WTC11 (cell line): ENCODE data around the gene BRME1. TPM values are rescaled to one million over a fixed set of nuclear protein-coding genes. Genes with fewer than 3 reads are reported as not detected.

Experiments
- ATAC-seq: fragments of 200-7000 bp; cut with Tn5 transposase; 2 replicates; pipeline ENCODE4 v1.10.0; 2021; ENCODE audit warnings: mild to moderate bottlenecking, moderate library complexity
- CTCF ChIA-PET: fragments of 300-600 bp; sonication (Branson Sonifier 250); formaldehyde crosslinking; loops from one replicate; lab custom pipeline; 2021; ENCODE audit warnings: antibody characterized with exemption; lab: Charles Lee
- POLR2A ChIA-PET: fragments of 350-600 bp; sonication (Branson Sonifier 250); formaldehyde crosslinking; loops from one replicate; lab custom pipeline; 2021; ENCODE audit warnings: antibody characterized with exemption; lab: Charles Lee
- DNase-seq: peaks from one replicate; pipeline ENCODE4 v3.0.0; 2021; ENCODE audit warnings: low spot score
- H3K27ac Mint-ChIP-seq: 2 replicates; pipeline ENCODE4 v1.8.0; 2021; ENCODE audit warnings: mixed read lengths
- H3K27me3 Mint-ChIP-seq: 2 replicates; pipeline ENCODE4 v1.8.0; 2021; ENCODE audit warnings: low read depth, mild to moderate bottlenecking, moderate library complexity, mixed read lengths
- H3K36me3 Mint-ChIP-seq: 2 replicates; pipeline ENCODE4 v1.8.0; 2021; ENCODE audit warnings: mixed read lengths
- H3K4me1 Mint-ChIP-seq: 2 replicates; pipeline ENCODE4 v1.8.0; 2022; ENCODE audit warnings: mixed read lengths
- H3K4me3 Mint-ChIP-seq: 2 replicates; pipeline ENCODE4 v1.8.0; 2021; ENCODE audit warnings: mild to moderate bottlenecking, moderate library complexity, mixed read lengths
- H3K9me3 Mint-ChIP-seq: 2 replicates; pipeline ENCODE4 v1.8.0; 2021; ENCODE audit warnings: mixed read lengths
- CREM ChIP-seq: sonication (generic); formaldehyde crosslinking; IDR thresholded peaks from 2 replicates; pipeline ENCODE4 v1.8.1; 2022; ENCODE audit warnings: mild to moderate bottlenecking, missing genetic modification reagents, moderate library complexity
- ESRRA ChIP-seq: sonication (generic); formaldehyde crosslinking; IDR thresholded peaks from 2 replicates; pipeline ENCODE4 v1.8.1; 2022; ENCODE audit warnings: mild to moderate bottlenecking, missing genetic modification reagents, borderline replicate concordance
- MXD4 ChIP-seq: fragments of 250-450 bp; sonication (Bioruptor Pico); IDR thresholded peaks from 2 replicates; pipeline ENCODE4 v1.8.0; 2021; ENCODE audit warnings: mild to moderate bottlenecking, moderate library complexity, borderline replicate concordance
- NR1H2 ChIP-seq: sonication (generic); formaldehyde crosslinking; IDR thresholded peaks from 2 replicates; pipeline ENCODE4 v1.9.0; 2021; ENCODE audit warnings: mild to moderate bottlenecking, moderate library complexity, missing genetic modification reagents
- RORB ChIP-seq: fragments of 250-450 bp; sonication (Bioruptor Pico); IDR thresholded peaks from 2 replicates; pipeline ENCODE4 v1.9.0; 2021; ENCODE audit warnings: mild to moderate bottlenecking
- TCF7 ChIP-seq: sonication (generic); formaldehyde crosslinking; IDR thresholded peaks from 2 replicates; pipeline ENCODE4 v1.8.0; 2022; ENCODE audit warnings: mild to moderate bottlenecking, low read depth, missing genetic modification reagents, moderate library complexity
- TEAD4 ChIP-seq: sonication (generic); formaldehyde crosslinking; IDR thresholded peaks from 2 replicates; pipeline ENCODE4 v1.8.0; 2022; ENCODE audit warnings: mild to moderate bottlenecking, missing genetic modification reagents
- ZNF671 ChIP-seq: fragments of 250-450 bp; sonication (Bioruptor Pico); IDR thresholded peaks from 2 replicates; pipeline ENCODE4 v1.8.0; 2021; ENCODE audit warnings: mild to moderate bottlenecking
- total RNA-seq: library from RNA; stranded (reverse); gene quantifications from 3 replicates; pipeline ENCODE4 v1.2.3, GENCODE V29; 2021
- TF ChIP-seq, protein P1 (sequence below): sonication (generic); formaldehyde crosslinking; IDR thresholded peaks from 2 replicates; pipeline ENCODE4 v1.8.0; 2023; ENCODE audit warnings: missing genetic modification reagents, mild to moderate bottlenecking, borderline replicate concordance
- TF ChIP-seq, protein P2 (sequence below): sonication (generic); formaldehyde crosslinking; IDR thresholded peaks from 2 replicates; pipeline ENCODE4 v1.8.1; 2023; ENCODE audit warnings: mild to moderate bottlenecking, missing genetic modification reagents
- TF ChIP-seq, protein P3 (sequence below): sonication (generic); formaldehyde crosslinking; IDR thresholded peaks from 2 replicates; pipeline ENCODE4 v1.8.1; 2022; ENCODE audit warnings: mild to moderate bottlenecking, missing genetic modification reagents, moderate library complexity, borderline replicate concordance
- TF ChIP-seq, protein P4 (sequence below): sonication (generic); formaldehyde crosslinking; conservative IDR thresholded peaks from 2 replicates; pipeline ENCODE4 v1.8.1; 2023; ENCODE audit warnings: mild to moderate bottlenecking, low read depth, missing genetic modification reagents, moderate library complexity
- TF ChIP-seq, protein P5 (sequence below): sonication (generic); formaldehyde crosslinking; IDR thresholded peaks from 2 replicates; pipeline ENCODE4 v1.8.0; 2022; ENCODE audit warnings: mild to moderate bottlenecking, missing genetic modification reagents
- TF ChIP-seq, protein P6 (sequence below): fragments of 200-600 bp; IDR thresholded peaks from 2 replicates; pipeline ENCODE4 v1.8.0; 2022; ENCODE audit warnings: antibody characterized with exemption
- TF ChIP-seq, protein P7 (sequence below): sonication (generic); formaldehyde crosslinking; IDR thresholded peaks from 2 replicates; pipeline ENCODE4 v1.8.1; 2022; ENCODE audit warnings: missing genetic modification reagents, borderline replicate concordance
- TF ChIP-seq, protein P8 (sequence below): sonication (generic); formaldehyde crosslinking; IDR thresholded peaks from 2 replicates; pipeline ENCODE4 v1.8.0; 2022; ENCODE audit warnings: mild to moderate bottlenecking, missing genetic modification reagents

BRME1 gene
- total RNA-seq, 1 experiment from 2014 or later, result 5.0 TPM

DNA sequence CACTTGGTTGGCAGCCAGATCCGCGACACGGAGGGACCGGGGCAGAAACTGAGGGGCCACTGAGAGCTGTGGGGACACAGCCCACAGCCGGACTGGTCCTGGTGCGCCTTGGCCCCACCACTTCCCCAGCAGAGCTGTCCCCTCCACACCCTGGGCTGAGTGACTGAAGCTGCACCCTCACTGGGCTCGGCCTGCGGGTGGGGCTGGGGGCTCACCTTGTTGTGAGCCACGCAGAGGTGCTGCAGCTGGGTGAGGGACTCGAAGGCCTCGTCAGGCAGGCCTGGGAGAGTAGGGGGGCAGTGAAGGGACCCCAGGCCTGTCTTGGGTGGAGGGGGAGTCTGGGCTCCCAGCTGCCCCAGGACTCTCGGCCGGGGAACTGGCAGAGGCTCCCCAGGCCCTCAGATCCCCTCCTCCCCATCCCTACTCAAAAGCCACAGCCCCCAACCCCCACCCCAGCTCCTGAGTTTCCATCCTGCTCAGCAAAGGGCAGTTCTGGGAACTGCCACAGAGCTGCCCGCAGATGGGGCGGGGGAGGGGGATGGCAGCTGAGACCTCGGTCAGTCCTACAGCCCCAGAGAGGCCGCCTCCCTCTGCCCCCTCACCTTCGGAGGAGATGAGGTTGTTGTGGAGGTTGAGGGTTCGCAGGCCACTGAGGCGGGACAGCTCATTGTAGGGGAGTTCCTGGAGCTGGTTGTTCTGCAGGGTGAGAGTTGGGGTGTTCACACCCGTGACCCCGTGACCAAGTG lies 30.0 kb upstream of the BRME1 start (continued):
- TF ChIP-seq, protein P1, sequence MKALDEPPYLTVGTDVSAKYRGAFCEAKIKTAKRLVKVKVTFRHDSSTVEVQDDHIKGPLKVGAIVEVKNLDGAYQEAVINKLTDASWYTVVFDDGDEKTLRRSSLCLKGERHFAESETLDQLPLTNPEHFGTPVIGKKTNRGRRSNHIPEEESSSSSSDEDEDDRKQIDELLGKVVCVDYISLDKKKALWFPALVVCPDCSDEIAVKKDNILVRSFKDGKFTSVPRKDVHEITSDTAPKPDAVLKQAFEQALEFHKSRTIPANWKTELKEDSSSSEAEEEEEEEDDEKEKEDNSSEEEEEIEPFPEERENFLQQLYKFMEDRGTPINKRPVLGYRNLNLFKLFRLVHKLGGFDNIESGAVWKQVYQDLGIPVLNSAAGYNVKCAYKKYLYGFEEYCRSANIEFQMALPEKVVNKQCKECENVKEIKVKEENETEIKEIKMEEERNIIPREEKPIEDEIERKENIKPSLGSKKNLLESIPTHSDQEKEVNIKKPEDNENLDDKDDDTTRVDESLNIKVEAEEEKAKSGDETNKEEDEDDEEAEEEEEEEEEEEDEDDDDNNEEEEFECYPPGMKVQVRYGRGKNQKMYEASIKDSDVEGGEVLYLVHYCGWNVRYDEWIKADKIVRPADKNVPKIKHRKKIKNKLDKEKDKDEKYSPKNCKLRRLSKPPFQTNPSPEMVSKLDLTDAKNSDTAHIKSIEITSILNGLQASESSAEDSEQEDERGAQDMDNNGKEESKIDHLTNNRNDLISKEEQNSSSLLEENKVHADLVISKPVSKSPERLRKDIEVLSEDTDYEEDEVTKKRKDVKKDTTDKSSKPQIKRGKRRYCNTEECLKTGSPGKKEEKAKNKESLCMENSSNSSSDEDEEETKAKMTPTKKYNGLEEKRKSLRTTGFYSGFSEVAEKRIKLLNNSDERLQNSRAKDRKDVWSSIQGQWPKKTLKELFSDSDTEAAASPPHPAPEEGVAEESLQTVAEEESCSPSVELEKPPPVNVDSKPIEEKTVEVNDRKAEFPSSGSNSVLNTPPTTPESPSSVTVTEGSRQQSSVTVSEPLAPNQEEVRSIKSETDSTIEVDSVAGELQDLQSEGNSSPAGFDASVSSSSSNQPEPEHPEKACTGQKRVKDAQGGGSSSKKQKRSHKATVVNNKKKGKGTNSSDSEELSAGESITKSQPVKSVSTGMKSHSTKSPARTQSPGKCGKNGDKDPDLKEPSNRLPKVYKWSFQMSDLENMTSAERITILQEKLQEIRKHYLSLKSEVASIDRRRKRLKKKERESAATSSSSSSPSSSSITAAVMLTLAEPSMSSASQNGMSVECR, result no peak
- no peak for TF ChIP-seq TEAD4 (CRISPR knock-in tag)
- no peak for TF ChIP-seq RORB (CRISPR knock-in tag)
- TF ChIP-seq, all 79 proteins: peak for 0

DNA sequence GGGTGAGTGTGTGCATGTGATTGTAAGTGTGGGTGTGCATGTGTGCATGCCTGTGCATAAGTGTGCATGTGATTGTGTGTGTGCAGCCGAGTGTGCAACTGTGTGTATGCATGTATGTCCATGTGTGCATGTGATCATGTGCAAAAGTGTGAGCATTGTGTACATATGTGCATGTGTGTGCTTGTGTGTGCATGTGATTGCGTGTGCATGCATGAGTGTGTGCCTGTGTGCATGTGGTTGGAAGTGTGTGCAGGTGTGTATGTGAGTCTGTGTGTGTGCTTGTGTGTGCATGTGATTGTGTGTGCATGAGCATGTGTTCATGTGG lies 28.8 kb upstream of the BRME1 start:
- H3K4me3 Mint-ChIP-seq, result no peak overlapping the region
- POLR2A ChIA-PET, result interaction anchor here (0.7 to 1.2 kb wide), 2 partner anchors 27 to 90 kb away, joined by 3 to 4 read pairs; no protein-coding TSS in a partner anchor
- DNase-seq, result no peak
- peaks cover 29% of the 10 kb centered on the region for H3K4me1 Mint-ChIP-seq
- H3K27ac Mint-ChIP-seq, result peak overlapping the region; percentile 68; the same call in 1 of the 2 replicates
- no peaks in the 10 kb centered on the region for H3K27me3 Mint-ChIP-seq
- CTCF ChIA-PET, result interaction anchor here (0.6 to 3.8 kb wide), 17 partner anchors 14 to 471 kb away, joined by 3 to 39 read pairs (median 6); partner anchors contain the start of genes DCAF15, IL27RA and MISP3
- ATAC-seq, result no peak
- H3K9me3 Mint-ChIP-seq, result no peaks in the 10 kb centered on the region
- H3K36me3 Mint-ChIP-seq, result no peaks in the 10 kb centered on the region
- TF ChIP-seq CREM (CRISPR knock-in tag), result no peak
- TF ChIP-seq, protein P2, sequence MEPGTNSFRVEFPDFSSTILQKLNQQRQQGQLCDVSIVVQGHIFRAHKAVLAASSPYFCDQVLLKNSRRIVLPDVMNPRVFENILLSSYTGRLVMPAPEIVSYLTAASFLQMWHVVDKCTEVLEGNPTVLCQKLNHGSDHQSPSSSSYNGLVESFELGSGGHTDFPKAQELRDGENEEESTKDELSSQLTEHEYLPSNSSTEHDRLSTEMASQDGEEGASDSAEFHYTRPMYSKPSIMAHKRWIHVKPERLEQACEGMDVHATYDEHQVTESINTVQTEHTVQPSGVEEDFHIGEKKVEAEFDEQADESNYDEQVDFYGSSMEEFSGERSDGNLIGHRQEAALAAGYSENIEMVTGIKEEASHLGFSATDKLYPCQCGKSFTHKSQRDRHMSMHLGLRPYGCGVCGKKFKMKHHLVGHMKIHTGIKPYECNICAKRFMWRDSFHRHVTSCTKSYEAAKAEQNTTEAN, result peak; percentile 95; the same call in 1 of the 2 replicates
- TF ChIP-seq MXD4, result no peak
- TF ChIP-seq, protein P3, sequence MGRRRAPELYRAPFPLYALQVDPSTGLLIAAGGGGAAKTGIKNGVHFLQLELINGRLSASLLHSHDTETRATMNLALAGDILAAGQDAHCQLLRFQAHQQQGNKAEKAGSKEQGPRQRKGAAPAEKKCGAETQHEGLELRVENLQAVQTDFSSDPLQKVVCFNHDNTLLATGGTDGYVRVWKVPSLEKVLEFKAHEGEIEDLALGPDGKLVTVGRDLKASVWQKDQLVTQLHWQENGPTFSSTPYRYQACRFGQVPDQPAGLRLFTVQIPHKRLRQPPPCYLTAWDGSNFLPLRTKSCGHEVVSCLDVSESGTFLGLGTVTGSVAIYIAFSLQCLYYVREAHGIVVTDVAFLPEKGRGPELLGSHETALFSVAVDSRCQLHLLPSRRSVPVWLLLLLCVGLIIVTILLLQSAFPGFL (CRISPR knock-in tag), result no peak

DNA sequence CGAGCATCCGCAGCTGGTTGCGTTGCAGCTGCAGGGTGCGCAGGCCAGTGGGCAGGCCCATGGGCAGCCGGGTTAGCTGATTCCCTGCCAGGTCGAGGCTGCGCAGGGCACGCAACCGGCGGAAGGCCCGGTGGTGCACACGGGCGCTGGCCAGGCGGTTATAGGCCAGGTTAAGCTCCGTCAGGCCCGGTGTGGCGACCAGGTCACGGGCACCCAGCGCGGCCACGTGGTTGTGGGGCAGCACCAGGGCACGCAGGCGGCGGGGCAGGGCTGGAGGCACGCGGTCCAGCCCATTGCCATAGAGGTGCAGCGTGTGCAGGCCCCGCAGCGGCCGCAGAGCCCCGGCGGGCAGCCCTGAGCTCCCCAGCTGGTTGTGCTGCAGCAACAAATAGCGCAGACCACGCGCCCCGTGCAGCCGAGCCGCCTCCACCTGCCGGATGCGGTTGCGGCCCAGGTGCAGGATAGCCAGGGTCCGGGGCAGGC lies 27.0 kb upstream of the BRME1 start:
- ChIA-PET CTCF (interaction anchor here (0.6 to 3.8 kb wide), 10 partner anchors 14 to 126 kb away, joined by 3 to 39 read pairs (median 9); partner anchors contain the start of genes DCAF15 and IL27RA), POLR2A (interaction anchor here (0.9 to 1.3 kb wide), 2 partner anchors 46 to 51 kb away, joined by 3 read pairs; no protein-coding TSS in a partner anchor)
- Mint-ChIP-seq H3K36me3 (peaks cover 8% of the 10 kb centered on the region; the same call in 1 of the 2 replicates), H3K9me3 (no peaks in the 10 kb centered on the region), H3K4me1 (peaks cover 29% of the 10 kb centered on the region), H3K27ac (peak overlapping the region; percentile 59; the same call in 1 of the 2 replicates), H3K27me3 (no peaks in the 10 kb centered on the region), H3K4me3 (no peak overlapping the region)
- DNase-seq, result peak; percentile 23
- no peak for ATAC-seq
- TF ChIP-seq, protein P4, sequence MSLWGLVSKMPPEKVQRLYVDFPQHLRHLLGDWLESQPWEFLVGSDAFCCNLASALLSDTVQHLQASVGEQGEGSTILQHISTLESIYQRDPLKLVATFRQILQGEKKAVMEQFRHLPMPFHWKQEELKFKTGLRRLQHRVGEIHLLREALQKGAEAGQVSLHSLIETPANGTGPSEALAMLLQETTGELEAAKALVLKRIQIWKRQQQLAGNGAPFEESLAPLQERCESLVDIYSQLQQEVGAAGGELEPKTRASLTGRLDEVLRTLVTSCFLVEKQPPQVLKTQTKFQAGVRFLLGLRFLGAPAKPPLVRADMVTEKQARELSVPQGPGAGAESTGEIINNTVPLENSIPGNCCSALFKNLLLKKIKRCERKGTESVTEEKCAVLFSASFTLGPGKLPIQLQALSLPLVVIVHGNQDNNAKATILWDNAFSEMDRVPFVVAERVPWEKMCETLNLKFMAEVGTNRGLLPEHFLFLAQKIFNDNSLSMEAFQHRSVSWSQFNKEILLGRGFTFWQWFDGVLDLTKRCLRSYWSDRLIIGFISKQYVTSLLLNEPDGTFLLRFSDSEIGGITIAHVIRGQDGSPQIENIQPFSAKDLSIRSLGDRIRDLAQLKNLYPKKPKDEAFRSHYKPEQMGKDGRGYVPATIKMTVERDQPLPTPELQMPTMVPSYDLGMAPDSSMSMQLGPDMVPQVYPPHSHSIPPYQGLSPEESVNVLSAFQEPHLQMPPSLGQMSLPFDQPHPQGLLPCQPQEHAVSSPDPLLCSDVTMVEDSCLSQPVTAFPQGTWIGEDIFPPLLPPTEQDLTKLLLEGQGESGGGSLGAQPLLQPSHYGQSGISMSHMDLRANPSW (CRISPR knock-in tag), result no peak
- TF ChIP-seq, protein P5, sequence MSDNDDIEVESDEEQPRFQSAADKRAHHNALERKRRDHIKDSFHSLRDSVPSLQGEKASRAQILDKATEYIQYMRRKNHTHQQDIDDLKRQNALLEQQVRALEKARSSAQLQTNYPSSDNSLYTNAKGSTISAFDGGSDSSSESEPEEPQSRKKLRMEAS, result no peak
- TF ChIP-seq, protein P6, sequence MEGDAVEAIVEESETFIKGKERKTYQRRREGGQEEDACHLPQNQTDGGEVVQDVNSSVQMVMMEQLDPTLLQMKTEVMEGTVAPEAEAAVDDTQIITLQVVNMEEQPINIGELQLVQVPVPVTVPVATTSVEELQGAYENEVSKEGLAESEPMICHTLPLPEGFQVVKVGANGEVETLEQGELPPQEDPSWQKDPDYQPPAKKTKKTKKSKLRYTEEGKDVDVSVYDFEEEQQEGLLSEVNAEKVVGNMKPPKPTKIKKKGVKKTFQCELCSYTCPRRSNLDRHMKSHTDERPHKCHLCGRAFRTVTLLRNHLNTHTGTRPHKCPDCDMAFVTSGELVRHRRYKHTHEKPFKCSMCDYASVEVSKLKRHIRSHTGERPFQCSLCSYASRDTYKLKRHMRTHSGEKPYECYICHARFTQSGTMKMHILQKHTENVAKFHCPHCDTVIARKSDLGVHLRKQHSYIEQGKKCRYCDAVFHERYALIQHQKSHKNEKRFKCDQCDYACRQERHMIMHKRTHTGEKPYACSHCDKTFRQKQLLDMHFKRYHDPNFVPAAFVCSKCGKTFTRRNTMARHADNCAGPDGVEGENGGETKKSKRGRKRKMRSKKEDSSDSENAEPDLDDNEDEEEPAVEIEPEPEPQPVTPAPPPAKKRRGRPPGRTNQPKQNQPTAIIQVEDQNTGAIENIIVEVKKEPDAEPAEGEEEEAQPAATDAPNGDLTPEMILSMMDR, result no peak
- TF ChIP-seq NR1H2 (CRISPR knock-in tag) (no peak), ESRRA (CRISPR knock-in tag) (no peak), CREM (CRISPR knock-in tag) (no peak), ZNF671 (no peak), TCF7 (no peak)
- TF ChIP-seq, protein P7, sequence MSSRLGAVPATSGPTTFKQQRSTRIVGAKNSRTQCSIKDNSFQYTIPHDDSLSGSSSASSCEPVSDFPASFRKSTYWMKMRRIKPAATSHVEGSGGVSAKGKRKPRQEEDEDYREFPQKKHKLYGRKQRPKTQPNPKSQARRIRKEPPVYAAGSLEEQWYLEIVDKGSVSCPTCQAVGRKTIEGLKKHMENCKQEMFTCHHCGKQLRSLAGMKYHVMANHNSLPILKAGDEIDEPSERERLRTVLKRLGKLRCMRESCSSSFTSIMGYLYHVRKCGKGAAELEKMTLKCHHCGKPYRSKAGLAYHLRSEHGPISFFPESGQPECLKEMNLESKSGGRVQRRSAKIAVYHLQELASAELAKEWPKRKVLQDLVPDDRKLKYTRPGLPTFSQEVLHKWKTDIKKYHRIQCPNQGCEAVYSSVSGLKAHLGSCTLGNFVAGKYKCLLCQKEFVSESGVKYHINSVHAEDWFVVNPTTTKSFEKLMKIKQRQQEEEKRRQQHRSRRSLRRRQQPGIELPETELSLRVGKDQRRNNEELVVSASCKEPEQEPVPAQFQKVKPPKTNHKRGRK, result no peak
- TF ChIP-seq, protein P8, sequence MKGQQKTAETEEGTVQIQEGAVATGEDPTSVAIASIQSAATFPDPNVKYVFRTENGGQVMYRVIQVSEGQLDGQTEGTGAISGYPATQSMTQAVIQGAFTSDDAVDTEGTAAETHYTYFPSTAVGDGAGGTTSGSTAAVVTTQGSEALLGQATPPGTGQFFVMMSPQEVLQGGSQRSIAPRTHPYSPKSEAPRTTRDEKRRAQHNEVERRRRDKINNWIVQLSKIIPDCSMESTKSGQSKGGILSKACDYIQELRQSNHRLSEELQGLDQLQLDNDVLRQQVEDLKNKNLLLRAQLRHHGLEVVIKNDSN (CRISPR knock-in tag), result no peak
